GM12864 (cell line): Measurements from ENCODE around the gene CCDC149.

Experiments
- DNase-seq: peaks from one replicate; pipeline ENCODE4 v3.0.0-alpha.2; 2011; ENCODE audit warnings: low read depth
- H3K4me3 ChIP-seq: 2 replicates; pipeline ENCODE4 v1.5.1; 2011; ENCODE audit warnings: mild to moderate bottlenecking, low read depth, low read length, control low read depth
- TF ChIP-seq, protein P1 (sequence below): IDR thresholded peaks from 2 replicates; pipeline ENCODE4 v1.5.1; 2011; ENCODE audit warnings: low read depth, mild to moderate bottlenecking, moderate library complexity, low read length, control low read depth, inconsistent platforms; ENCODE audit errors: missing control alignments

The CCDC149 gene

DNA sequence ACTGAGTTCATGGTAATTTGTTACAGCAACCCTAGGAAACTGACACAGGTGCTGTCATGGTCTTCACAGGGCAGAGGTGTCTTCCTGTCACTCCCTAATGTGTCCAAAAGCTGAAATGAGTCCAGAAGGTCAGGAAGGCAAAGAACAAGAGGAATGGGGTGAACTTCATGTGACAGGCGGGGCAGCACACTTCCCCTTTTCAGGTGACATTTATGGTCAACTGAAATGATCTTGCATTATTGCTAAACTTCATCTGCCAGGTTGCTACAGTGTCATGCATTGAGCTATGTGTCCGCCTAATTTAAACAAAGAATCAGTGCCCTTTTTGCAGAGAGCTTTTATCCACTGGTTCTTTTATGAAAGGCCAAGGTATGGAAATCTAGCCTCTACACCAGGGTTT is 15.9 kb upstream of the CCDC149 start:
- TF ChIP-seq, protein P1, sequence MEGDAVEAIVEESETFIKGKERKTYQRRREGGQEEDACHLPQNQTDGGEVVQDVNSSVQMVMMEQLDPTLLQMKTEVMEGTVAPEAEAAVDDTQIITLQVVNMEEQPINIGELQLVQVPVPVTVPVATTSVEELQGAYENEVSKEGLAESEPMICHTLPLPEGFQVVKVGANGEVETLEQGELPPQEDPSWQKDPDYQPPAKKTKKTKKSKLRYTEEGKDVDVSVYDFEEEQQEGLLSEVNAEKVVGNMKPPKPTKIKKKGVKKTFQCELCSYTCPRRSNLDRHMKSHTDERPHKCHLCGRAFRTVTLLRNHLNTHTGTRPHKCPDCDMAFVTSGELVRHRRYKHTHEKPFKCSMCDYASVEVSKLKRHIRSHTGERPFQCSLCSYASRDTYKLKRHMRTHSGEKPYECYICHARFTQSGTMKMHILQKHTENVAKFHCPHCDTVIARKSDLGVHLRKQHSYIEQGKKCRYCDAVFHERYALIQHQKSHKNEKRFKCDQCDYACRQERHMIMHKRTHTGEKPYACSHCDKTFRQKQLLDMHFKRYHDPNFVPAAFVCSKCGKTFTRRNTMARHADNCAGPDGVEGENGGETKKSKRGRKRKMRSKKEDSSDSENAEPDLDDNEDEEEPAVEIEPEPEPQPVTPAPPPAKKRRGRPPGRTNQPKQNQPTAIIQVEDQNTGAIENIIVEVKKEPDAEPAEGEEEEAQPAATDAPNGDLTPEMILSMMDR: no peak
- no peak overlapping the region for H3K4me3 ChIP-seq
- DNase-seq: no peak

DNA sequence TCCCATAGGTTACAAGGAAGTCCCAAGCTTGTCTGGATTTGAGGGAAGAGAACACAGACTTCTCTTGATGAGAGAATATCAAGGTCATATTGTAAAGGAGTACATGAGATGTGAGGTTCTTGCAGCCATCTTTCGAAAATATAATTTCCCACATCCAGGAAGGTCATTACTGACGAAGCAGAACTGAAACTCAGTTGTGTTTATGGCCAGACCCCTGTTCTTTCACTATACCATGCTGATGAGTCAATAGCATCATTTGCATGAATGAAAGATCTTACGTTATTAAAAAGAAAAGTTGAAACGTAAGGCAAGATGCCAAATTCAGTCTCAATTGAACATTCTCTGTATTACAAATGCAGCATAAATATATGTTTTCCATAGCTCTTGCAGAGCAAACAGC is 14.2 kb upstream of the CCDC149 start:
- TF ChIP-seq, protein P1: no peak
- no peak overlapping the region for H3K4me3 ChIP-seq
- DNase-seq: no peak

DNA sequence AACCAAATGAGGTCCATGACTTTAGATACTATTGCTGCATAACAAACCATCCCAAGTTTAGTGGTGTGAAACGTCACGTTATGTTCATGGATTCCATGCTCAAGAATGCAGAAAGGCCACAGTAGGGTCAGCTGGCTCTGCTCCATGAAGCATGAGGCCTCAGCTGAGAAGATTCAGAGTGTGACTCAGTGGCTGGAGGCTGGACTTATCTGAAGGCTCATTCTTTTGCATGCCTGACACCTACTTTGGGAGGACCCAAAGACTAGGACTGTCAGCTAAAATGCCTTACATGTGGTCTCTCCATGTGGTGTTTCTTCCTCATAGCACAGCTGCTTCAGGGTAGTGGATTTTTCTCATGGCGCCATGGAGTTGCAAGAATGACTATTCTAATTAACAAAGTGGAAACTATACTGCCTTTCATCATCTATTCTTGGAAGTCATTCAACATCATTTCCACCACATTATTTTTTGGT is 11.5 kb upstream of the CCDC149 start:
- no peak for DNase-seq

DNA sequence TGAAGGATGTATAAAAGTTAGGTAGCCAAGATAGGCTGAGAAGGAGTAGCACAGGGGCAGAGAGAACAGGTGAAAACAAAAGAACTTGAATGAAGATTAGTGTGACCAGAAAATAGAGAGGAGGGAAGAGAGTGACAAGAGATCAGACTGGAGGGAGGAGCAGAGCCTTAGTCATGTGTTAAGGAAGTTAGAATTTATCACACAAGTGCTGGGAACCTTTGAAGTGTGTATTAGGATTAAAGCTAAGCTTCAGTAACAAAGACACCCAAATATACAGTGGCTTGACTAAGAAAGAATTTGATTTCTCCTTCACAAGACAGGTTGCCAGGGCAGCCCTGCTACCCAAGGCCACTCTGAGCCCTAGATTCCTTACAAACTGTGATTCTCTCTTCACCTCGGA is 10.7 kb upstream of the CCDC149 start:
- DNase-seq: no peak
- TF ChIP-seq, protein P1: no peak
- H3K4me3 ChIP-seq: no peak overlapping the region

More for the DNA sequence above, 11.5 kb upstream of the CCDC149 start:
- H3K4me3 ChIP-seq: no peak overlapping the region
- TF ChIP-seq, protein P1: no peak

DNA sequence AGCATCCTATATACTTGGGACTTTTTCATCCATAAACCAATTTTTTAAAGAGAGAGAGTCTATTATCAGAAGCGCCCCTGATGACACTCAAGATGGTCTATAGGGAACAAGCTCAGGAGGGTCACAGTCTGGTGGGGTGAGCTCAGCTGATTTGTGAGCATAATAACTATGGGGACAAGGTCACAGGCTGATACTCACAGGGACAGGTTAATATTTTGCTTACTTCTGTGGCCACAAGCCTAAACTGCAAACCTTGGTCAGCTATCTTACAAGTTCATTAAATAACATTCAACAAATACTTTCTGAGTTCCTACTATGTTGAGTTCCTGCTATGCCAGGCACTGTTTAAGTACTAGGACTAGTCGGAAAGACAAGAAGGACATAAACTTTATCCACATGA is 10.2 kb upstream of the CCDC149 start:
- TF ChIP-seq, protein P1: no peak
- no peak overlapping the region for H3K4me3 ChIP-seq
- no peak for DNase-seq

DNA sequence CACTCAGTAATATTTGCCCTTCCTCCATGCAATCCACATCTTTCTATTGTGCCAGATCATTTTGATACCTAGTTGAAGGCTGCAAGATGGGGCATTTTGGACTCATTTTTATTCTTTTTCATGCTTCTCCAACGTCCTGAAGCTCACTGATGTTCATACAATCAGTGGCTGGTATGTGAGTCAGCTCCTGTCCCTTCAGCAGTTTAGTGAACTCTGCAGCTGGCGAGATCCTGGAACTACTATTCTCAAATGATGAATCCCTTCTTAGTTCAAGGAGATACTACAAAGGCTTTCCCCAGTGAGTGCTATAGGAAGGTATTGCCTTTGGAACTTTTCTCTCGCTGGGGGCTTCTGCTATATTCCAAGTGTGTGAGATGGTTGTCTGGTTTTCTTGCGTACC is 9.6 kb upstream of the CCDC149 start:
- H3K4me3 ChIP-seq: no peak overlapping the region
- DNase-seq: no peak
- TF ChIP-seq, protein P1: no peak

DNA sequence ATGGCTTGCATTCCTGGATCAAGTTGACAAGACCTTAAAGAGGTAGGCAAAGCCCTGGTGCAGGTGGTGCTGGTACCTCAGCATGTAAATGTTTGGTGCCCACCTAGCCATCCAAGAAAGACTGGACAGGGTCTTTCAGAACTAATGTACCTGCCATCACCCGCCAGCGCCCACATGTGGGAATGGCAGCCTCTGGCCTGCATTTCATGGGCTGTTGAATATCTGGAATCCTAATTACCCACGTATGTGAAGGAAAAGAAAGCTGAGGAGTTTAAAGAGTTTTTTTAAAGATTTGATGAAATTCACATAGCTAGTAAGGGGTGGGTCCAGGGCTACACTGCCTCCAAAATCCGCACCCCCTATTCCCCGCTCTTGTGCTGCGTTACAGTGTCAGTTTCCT is 8.6 kb upstream of the CCDC149 start:
- DNase-seq: no peak
- H3K4me3 ChIP-seq: no peak overlapping the region
- TF ChIP-seq, protein P1: no peak
